Right lobe of liver (tissue), 4 donors: ENCODE measurements around the gene WDR45.

Experiments
- CTCF ChIP-seq, 4 donors: fragments of 200-600 bp in 3 of 4; fragments of 450-650 bp in 1 of 4; IDR thresholded peaks; one replicate each; pipeline versions ENCODE4 v1.5.1 to v1.8.0; 2016 to 2022; ENCODE audit warnings: antibody characterized with exemption in 4 of 4, mild to moderate bottlenecking in 2 of 4
- POLR2A ChIP-seq: fragments of 450-650 bp; IDR thresholded peaks from one replicate; pipeline ENCODE4 v1.6.1; 2017; ENCODE audit warnings: antibody characterized with exemption, mild to moderate bottlenecking
- donor health status: DM: no; HTN: no; CAD: no.
- donor health status: DM: no; HTN: no; CAD: no.
- donor health status: DM: no; HTN: yes; CAD: no.

GRCh38 chrX:49029876-49030275 lies 49.8 kb downstream of the WDR45 start:
- TF ChIP-seq CTCF (IDR thresholded peaks at IDR 0.05): no peak
- no peak for TF ChIP-seq POLR2A
